ENCODE results near the gene QRICH1.
"Not testable (repeated sequence)": the region's sequence is repeated elsewhere in the genome, so short reads cannot be mapped to it uniquely, and the experiment has no call there.

QRICH1 gene

GRCh38 chr3:49015765-49016164 is 78.1 kb downstream of the QRICH1 start:
- DNase-seq, result no peak

GRCh38 chr3:49015072-49015471 is 78.8 kb downstream of the QRICH1 start:
- no peak for DNase-seq

DNA sequence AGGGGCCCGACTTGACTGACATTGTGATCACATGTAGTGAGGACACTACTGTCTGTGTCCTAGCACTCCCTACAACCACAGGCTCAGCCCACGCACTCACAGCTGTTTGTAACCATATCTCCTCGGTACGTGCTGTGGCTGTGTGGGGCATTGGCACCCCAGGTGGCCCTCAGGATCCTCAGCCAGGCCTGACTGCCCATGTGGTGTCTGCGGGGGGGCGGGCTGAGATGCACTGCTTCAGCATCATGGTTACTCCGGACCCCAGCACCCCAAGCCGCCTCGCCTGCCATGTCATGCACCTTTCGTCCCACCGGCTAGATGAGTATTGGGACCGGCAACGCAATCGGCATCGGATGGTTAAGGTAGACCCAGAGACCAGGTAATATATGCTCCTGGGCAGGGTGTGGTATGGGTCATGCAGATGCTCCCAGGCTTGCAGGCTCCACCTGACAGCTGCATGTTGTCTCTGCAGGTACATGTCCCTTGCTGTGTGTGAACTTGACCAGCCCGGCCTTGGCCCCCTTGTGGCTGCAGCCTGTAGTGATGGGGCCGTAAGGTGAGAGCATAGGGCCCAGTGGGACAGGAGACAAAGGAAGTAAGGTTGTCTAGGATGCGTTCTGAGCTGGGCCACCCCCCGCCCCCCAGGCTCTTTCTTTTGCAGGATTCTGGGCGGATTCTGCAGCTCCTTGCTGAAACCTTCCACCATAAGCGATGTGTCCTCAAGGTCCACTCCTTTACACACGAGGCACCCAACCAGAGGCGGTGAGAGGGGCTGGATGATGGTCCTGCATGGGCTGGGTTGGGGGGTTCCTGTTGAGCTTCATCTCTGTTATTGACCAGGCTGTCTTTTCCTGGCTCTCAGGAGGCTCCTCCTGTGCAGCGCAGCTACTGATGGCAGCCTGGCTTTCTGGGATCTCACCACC is 79.9 kb downstream of the QRICH1 start:
- DNase-seq, result peak in 1 of 2 donors; percentile 49

DNA sequence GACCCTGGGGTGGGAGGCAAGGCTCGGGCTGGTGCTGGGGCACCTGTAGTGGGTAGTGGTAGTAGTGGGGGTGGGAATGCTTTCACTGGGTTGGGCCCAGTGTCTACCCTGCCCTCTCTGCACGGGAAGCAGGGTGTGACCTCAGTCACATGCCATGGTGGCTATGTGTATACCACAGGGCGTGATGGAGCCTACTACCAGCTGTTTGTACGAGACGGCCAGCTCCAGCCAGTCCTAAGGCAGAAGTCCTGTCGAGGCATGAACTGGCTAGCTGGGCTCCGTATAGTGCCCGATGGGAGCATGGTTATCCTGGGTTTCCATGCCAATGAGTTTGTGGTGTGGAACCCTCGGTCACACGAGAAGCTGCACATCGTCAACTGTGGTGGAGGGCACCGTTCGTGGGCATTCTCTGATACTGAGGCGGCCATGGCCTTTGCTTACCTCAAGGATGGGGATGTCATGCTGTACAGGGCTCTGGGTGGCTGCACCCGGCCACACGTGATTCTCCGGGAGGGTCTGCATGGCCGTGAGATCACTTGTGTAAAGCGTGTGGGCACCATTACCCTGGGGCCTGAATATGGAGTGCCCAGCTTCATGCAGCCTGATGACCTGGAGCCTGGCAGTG is 80.6 kb downstream of the QRICH1 start:
- no peak for DNase-seq

DNA sequence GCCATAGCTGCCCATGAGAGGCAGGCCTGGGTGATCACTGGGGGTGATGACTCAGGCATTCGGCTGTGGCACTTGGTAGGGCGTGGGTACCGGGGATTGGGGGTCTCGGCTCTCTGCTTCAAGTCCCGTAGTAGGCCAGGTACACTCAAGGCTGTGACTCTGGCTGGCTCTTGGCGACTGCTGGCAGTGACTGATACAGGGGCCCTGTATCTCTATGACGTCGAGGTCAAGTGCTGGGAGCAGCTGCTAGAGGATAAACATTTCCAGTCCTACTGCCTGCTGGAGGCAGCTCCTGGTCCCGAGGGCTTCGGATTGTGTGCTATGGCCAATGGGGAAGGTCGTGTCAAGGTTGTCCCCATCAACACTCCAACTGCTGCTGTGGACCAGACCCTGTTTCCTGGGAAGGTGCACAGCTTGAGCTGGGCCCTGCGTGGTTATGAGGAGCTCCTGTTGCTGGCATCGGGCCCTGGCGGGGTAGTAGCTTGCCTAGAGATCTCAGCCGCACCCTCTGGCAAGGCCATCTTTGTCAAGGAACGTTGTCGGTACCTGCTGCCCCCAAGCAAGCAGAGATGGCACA is 81.3 kb downstream of the QRICH1 start:
- DNase-seq, result no peak

- no peak for DNase-seq
These were observed 84.5 kb downstream of the QRICH1 start for GRCh38 chr3:49009396-49009795.

GRCh38 chr3:49008627-49009026 is 85.2 kb downstream of the QRICH1 start:
- not testable (repeated sequence) for DNase-seq

GRCh38 chr3:49007771-49008528 is 85.9 kb downstream of the QRICH1 start:
- DNase-seq, result peak; percentile 80 to 86

- DNase-seq, result peak; percentile 94 to 96
These were observed 86.7 kb downstream of the QRICH1 start, which contains the start of gene WDR6 for GRCh38 chr3:49007068-49007770. Gene WDR6 (plus strand): TSS chr3:49007391. CDS start chr3:49007432, 41 bp downstream.

- DNase-seq, result no peak
These were observed 87.3 kb downstream of the QRICH1 start for GRCh38 chr3:49006408-49007067.

DNA sequence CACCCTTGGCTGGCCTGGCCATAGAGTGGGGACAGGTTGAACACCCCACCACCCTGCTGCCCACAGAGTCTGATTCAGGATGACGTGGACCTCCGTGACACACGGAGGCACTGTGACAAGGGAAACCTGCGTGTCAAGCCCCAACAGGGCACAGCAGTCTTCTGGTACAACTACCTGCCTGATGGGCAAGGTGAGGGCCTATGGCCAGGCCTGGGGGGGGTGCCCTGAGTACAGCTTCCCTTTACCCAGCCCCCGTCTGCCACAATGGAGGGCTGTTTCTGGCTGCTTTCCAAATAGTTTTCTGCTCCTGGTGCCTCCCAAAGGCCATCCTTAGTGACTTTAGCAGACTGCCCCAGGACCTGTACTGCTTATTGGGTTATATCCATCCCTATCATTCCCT is 87.9 kb downstream of the QRICH1 start:
- DNase-seq, result no peak

DNA sequence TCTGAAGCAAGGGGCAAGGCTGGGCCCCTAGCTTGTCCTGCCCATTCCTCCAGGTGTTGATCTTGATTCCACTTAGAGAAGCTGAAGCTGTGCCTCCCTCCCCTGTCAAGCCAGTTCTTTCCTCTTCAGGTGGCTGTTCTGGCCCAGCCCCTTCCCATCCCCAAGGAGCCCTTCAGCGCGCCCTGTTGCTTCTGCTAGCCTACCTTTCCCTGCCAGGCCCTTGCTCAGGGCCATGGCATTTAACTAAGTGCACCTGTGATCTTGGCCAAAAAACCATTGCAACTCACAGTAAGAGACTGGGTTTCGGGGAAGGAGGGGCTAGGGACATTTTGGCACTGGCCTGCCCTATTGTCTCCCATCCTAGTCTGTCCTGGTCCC is 88.6 kb downstream of the QRICH1 start:
- no peak for DNase-seq

DNA sequence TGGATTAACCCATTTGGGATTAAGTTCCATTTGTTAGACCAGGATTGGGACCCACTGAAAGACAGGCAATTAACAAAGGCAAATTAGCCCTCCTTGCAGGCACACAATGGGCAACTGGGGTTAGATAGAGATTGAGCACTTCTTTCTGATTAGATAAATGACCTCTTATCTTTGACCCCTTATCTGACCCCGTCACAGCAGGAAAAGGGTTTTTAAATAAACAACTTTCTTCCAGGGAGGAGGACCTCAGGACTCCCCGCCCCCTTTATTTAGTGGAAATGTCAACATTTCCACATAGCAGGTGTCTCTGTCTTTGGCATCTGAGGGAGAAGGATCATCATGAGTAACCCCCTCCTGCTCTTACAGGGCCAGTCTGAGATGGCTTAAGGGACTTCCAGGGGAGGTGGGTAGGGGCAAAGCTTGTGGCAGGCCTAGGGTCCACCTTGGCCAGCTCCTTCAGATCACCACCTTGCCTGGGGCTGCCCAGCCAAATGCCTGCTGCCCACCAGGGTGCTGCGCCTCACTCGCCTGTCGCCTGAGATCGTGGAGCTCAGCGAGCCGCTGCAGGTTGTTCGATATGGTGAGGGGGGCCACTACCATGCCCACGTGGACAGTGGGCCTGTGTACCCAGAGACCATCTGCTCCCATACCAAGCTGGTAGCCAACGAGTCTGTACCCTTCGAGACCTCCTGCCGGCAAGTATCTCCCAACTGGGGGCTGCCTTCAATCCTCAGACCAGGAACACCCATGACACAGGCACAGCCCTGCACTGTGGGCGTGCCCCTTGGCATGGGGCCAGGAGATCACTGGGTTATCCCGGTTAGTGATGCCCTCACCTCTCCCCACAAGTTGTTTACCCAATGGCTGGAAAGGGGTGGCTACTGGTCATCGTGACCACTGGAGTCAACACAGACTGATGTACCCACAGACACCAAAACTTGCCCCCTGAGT is 89.2 kb downstream of the QRICH1 start:
- no peak for DNase-seq

GRCh38 chr3:49001155-49001554 is 92.7 kb downstream of the QRICH1 start:
- no peak for DNase-seq

DNA sequence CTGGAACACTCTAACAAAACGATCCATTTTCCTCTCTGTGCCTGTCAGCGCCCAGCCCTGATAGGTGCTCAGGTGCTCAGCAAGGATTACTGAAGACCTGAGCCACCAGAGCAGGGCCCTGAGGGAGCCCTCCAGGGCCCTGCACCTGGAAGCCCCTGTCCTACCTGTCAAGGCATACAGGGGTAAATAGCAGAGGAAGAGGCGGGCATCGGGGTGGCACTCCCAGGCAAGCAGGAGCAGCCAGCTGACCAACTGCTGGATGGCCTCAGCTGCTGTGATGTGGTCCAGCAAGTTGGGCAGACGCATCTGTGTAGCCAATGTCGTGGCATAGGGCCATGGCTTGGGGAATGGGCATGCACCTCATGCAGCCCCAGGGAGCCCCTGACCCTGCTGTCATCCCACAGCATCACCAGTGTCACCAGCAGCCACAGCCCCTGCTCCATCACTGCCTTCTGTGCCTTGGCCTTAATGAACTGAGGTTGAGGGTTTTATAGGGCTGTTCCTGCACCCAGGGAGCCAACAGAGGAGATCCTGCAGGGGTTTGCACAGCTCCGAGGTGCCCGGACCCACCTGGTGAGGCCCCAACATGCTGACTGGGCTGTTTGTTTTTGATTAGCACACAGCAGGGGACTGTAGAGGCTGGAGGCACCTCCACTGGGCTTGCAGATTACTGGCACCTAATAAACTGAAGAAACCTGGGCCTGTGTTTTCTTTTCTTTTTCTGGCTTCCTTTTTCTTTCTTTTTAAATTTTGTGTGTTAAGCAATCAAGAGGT is 94.6 kb downstream of the QRICH1 start:
- no peak for DNase-seq

GRCh38 chr3:48997714-48998637 is 95.9 kb downstream of the QRICH1 start:
- DNase-seq, result no peak

DNA sequence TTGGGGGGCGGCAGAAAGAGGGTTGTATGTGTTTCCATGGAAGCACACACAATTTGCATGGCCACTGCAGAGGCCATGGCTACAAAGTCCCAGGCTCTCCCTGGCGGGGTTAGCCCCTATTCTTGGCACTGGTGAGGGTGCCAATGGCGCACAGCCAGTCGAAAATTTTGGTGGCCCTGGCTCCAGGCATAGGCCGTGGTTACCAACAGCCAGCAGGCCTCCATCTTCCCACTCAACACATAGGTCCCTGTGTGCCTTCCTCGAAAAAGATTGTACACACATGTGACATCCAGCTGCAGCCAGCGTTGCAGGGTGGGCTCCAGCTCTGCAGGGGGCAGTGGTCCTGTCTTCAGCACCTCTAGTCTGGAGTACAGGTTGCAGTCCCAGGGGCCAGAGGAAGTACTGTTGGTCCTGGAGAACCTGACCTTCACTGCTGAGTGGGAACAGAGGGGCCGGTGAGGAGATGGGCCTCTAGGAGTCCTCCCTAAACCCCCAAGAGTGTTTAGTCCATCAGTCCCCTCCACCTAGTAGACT is 96.7 kb downstream of the QRICH1 start:
- DNase-seq, result no peak

DNA sequence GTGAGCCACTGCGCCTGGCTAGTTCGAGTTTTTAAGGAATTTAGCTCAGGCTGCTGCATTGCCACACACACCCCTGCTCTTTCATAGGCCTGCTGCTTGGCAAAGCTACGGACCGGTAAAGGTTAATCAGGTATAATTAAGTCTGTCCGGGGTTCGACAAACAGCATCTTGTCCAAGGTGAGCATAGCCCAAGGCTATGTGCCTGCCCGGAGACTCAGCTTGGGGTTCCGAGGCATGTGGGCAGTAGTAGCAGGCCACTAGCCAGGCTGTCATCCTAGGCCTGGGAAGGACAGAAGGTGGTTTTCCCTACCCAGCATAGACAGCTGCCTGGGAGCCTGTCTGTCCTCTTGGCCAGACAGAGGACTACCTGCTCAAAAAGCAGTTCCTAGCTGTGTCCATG is 97.2 kb downstream of the QRICH1 start:
- DNase-seq, result no peak

All from stimulated activated CD4-positive, alpha-beta T cell treated with anti-CD3 and anti-CD28 coated beads, Interleukin-2, amount 100 ng/mL, for 48 hours (primary cell).